ENCODE data around the gene MCM9. TPM values are rescaled to one million over a fixed set of nuclear protein-coding genes. Genes with fewer than 3 reads are reported as not detected.

MCM9 gene
- total and polyA plus RNA-seq, 2 of the 13 experiments (the other 11 are each of a cell fraction or from before 2014, with no cell fraction given), result 3.8 to 17.2 TPM

- TF ChIP-seq FOXA1 (IDR thresholded peaks at IDR 0.05) (no peak), FOXA1 (CRISPR knock-in tag; IDR thresholded peaks at IDR 0.05) (no peak), ZNF570 (CRISPR knock-in tag; IDR thresholded peaks at IDR 0.05; ENCODE audit: borderline replicate concordance) (0 out of 2 replicates have a peak, but pooled peaks have one; percentile 29), ZNF569 (CRISPR knock-in tag; IDR thresholded peaks at IDR 0.05; ENCODE audit: borderline replicate concordance) (0 out of 2 replicates have a peak, but pooled peaks have one; percentile 78), SSRP1 (CRISPR knock-in tag; IDR thresholded peaks at IDR 0.05) (no peak), SAP130 (CRISPR knock-in tag; IDR thresholded peaks at IDR 0.05; ENCODE audit: low read depth) (peak; percentile 61), ZNF17 (CRISPR knock-in tag; IDR thresholded peaks at IDR 0.05) (no peak), PHB2 (IDR thresholded peaks at IDR 0.05; ENCODE audit: partially characterized antibody) (no peak), HNRNPK (IDR thresholded peaks at IDR 0.05; ENCODE audit: low read depth, low read length, poor library complexity, severe bottlenecking) (no peak), ZNF580 (CRISPR knock-in tag; IDR thresholded peaks at IDR 0.05; ENCODE audit: borderline replicate concordance, low read depth) (peak; percentile 54; the same call in 1 of the 2 replicates), POLR2AphosphoS2 (IDR thresholded peaks at IDR 0.05; ENCODE audit: low read depth, low read length) (no peak), MYC (CRISPR knock-in tag; IDR thresholded peaks at IDR 0.05; ENCODE audit: borderline replicate concordance) (peak; percentile 94), ZSCAN31 (CRISPR knock-in tag; IDR thresholded peaks at IDR 0.05; ENCODE audit: low read depth) (peak; percentile 79), ZMYM2 (CRISPR knock-in tag; IDR thresholded peaks at IDR 0.05) (no peak; the same call in 1 of the 2 replicates), TP53 (CRISPR knock-in tag; conservative IDR thresholded peaks at IDR 0.05) (no peak), MAFG (CRISPR knock-in tag; IDR thresholded peaks at IDR 0.05) (no peak), ZNF652 (CRISPR knock-in tag; IDR thresholded peaks at IDR 0.05; ENCODE audit: borderline replicate concordance, low read depth) (no peak), ZNF547 (CRISPR knock-in tag; IDR thresholded peaks at IDR 0.05) (peak; percentile 87; the same call in 1 of the 2 replicates), PHF20 (CRISPR knock-in tag; IDR thresholded peaks at IDR 0.05) (peak; percentile 46), ZSCAN25 (CRISPR knock-in tag; IDR thresholded peaks at IDR 0.05) (0 out of 2 replicates have a peak, but pooled peaks have one; percentile 39), DMAP1 (CRISPR knock-in tag; IDR thresholded peaks at IDR 0.05) (peak; percentile 75), CBX5 (CRISPR knock-in tag; IDR thresholded peaks at IDR 0.05; ENCODE audit: borderline replicate concordance) (0 out of 2 replicates have a peak, but pooled peaks have one; percentile 47), KDM6A (CRISPR knock-in tag; IDR thresholded peaks at IDR 0.05; ENCODE audit: low read depth) (peak; percentile 17; the same call in 1 of the 2 replicates)
- TF ChIP-seq, protein P1, sequence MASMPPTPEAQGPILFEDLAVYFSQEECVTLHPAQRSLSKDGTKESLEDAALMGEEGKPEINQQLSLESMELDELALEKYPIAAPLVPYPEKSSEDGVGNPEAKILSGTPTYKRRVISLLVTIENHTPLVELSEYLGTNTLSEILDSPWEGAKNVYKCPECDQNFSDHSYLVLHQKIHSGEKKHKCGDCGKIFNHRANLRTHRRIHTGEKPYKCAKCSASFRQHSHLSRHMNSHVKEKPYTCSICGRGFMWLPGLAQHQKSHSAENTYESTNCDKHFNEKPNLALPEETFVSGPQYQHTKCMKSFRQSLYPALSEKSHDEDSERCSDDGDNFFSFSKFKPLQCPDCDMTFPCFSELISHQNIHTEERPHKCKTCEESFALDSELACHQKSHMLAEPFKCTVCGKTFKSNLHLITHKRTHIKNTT (CRISPR knock-in tag; IDR thresholded peaks at IDR 0.05), result no peak
- TF ChIP-seq, protein P2, sequence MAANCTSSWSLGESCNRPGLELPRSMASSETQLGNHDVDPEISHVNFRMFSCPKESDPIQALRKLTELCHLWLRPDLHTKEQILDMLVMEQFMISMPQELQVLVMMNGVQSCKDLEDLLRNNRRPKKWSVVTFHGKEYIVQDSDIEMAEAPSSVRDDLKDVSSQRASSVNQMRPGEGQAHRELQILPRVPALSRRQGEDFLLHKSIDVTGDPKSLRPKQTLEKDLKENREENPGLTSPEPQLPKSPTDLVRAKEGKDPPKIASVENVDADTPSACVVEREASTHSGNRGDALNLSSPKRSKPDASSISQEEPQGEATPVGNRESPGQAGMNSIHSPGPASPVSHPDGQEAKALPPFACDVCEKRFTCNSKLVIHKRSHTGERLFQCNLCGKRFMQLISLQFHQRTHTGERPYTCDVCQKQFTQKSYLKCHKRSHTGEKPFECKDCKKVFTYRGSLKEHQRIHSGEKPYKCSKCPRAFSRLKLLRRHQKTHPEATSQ (CRISPR knock-in tag; IDR thresholded peaks at IDR 0.05; ENCODE audit: borderline replicate concordance), result peak; percentile 71; the same call in 1 of the 2 replicates
- TF ChIP-seq, protein P3, sequence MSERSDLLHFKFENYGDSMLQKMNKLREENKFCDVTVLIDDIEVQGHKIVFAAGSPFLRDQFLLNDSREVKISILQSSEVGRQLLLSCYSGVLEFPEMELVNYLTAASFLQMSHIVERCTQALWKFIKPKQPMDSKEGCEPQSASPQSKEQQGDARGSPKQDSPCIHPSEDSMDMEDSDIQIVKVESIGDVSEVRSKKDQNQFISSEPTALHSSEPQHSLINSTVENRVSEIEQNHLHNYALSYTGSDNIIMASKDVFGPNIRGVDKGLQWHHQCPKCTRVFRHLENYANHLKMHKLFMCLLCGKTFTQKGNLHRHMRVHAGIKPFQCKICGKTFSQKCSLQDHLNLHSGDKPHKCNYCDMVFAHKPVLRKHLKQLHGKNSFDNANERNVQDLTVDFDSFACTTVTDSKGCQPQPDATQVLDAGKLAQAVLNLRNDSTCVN (CRISPR knock-in tag; IDR thresholded peaks at IDR 0.05; ENCODE audit: borderline replicate concordance), result no peak
Measured at GRCh38 chr6:118934461-118935330, at the start of gene MCM9 (continued).
